Endodermal cell (in vitro differentiated cells): ENCODE measurements around the gene TRMO. TPM values are rescaled to one million over a fixed set of nuclear protein-coding genes. Genes with fewer than 3 reads are reported as not detected.

Experiments
- DNase-seq: peaks from one replicate; pipeline ENCODE4 v3.0.0-alpha.2; 2017
- H3K27ac ChIP-seq: 2 replicates; pipeline ENCODE4 v1.5.1; 2013; ENCODE audit warnings: mild to moderate bottlenecking, low read depth, low read length, moderate library complexity
- H3K27me3 ChIP-seq: 2 replicates; pipeline ENCODE4 v1.6.1; 2013; ENCODE audit warnings: mild to moderate bottlenecking, low read length, moderate library complexity; ENCODE audit not compliant: insufficient read depth, control insufficient read depth, poor library complexity, severe bottlenecking
- H3K36me3 ChIP-seq: 2 replicates; pipeline ENCODE4 v1.7.0; 2013; ENCODE audit warnings: mild to moderate bottlenecking, low read length, moderate library complexity; ENCODE audit not compliant: control insufficient read depth, insufficient read depth
- H3K4me1 ChIP-seq: one replicate; pipeline ENCODE4 v1.7.0; 2013; ENCODE audit warnings: low read length; ENCODE audit not compliant: control insufficient read depth, insufficient read depth
- H3K4me3 ChIP-seq: 2 replicates; pipeline ENCODE4 v1.5.1; 2013; ENCODE audit warnings: mild to moderate bottlenecking, low read length, moderate library complexity
- H3K9ac ChIP-seq: 2 replicates; pipeline ENCODE4 v1.6.1; 2013; ENCODE audit warnings: mild to moderate bottlenecking, low read length, moderate library complexity; ENCODE audit not compliant: poor library complexity, severe bottlenecking; ENCODE audit errors: extremely low read depth
- H3K9me3 ChIP-seq: 2 replicates; pipeline ENCODE4 v1.6.1; 2013; ENCODE audit warnings: mild to moderate bottlenecking, low read length, moderate library complexity; ENCODE audit not compliant: control insufficient read depth
- H3K27ac Mint-ChIP-seq: 2 replicates; pipeline ENCODE4 v1.8.0; 2020; ENCODE audit warnings: mixed read lengths
- H3K27me3 Mint-ChIP-seq: 2 replicates; pipeline ENCODE4 v1.8.0; 2021; ENCODE audit warnings: mild to moderate bottlenecking, mixed read lengths; ENCODE audit not compliant: insufficient read depth
- H3K36me3 Mint-ChIP-seq: 2 replicates; pipeline ENCODE4 v1.8.0; 2020; ENCODE audit warnings: low read depth, mixed read lengths
- H3K4me1 Mint-ChIP-seq: 2 replicates; pipeline ENCODE4 v1.8.0; 2020; ENCODE audit warnings: mixed read lengths
- H3K4me3 Mint-ChIP-seq: 2 replicates; pipeline ENCODE4 v1.8.0; 2020; ENCODE audit warnings: mild to moderate bottlenecking, moderate library complexity, mixed read lengths
- H3K9me3 Mint-ChIP-seq: 2 replicates; pipeline ENCODE4 v1.8.0; 2020; ENCODE audit warnings: mild to moderate bottlenecking, mixed read lengths
- WGBS, 2 experiments: methylation state at CpG; one replicate each; pipeline versions ENCODE4 v1.1.5 to v1.1.7; 2013; ENCODE audit warnings: missing lambda C conversion rate in 2 of 2, mixed read lengths in 1 of 2; ENCODE audit not compliant: insufficient coverage in 1 of 2, insufficient read length in 1 of 2; 5-methylcytosine and 5-hydroxymethylcytosine counted together
- total RNA-seq, 2 donors: library from RNA; stranded (reverse); fragmentation: NEBNext Ultra II Directional in 1 of 2; extraction: Animal tissue kit (Norgen Biotek cat#: 25700) in 1 of 2; gene quantifications; 2 replicates in 1 of 2; 3 replicates in 1 of 2; pipeline ENCODE4 v1.2.1, GENCODE V29; 2021
- TF ChIP-seq, protein P1 (sequence below): fragments of 200-600 bp; sonication (generic); conservative IDR thresholded peaks from 2 replicates; pipeline ENCODE4 v1.5.0; 2021; ENCODE audit warnings: antibody characterized with exemption, mild to moderate bottlenecking

The TRMO gene
- total RNA-seq, 2 donors from 2014 or later: 4.9 to 7.2 TPM

- Mint-ChIP-seq H3K27me3 (peaks cover 62% of the 10 kb centered on the region), H3K27ac (no peak overlapping the region), H3K4me3 (no peak overlapping the region), H3K4me1 (no peaks in the 10 kb centered on the region), H3K36me3 (no peaks in the 10 kb centered on the region), H3K9me3 (no peaks in the 10 kb centered on the region)
- Histone ChIP-seq H3K27me3 (peaks cover 92% of the 10 kb centered on the region), H3K4me3 (no peak overlapping the region), H3K27ac (no peak overlapping the region), H3K9ac (no peak overlapping the region), H3K9me3 (no peaks in the 10 kb centered on the region), H3K4me1 (no peaks in the 10 kb centered on the region), H3K36me3 (no peaks in the 10 kb centered on the region)
- no peak for DNase-seq
- 71% methylated on average over 3 of the region's 3 CpGs; no CpG with 5 or more reads in 1 of the 2 experiments for WGBS, 2 experiments
- TF ChIP-seq, protein P1, sequence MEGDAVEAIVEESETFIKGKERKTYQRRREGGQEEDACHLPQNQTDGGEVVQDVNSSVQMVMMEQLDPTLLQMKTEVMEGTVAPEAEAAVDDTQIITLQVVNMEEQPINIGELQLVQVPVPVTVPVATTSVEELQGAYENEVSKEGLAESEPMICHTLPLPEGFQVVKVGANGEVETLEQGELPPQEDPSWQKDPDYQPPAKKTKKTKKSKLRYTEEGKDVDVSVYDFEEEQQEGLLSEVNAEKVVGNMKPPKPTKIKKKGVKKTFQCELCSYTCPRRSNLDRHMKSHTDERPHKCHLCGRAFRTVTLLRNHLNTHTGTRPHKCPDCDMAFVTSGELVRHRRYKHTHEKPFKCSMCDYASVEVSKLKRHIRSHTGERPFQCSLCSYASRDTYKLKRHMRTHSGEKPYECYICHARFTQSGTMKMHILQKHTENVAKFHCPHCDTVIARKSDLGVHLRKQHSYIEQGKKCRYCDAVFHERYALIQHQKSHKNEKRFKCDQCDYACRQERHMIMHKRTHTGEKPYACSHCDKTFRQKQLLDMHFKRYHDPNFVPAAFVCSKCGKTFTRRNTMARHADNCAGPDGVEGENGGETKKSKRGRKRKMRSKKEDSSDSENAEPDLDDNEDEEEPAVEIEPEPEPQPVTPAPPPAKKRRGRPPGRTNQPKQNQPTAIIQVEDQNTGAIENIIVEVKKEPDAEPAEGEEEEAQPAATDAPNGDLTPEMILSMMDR: no peak
These were observed 18.4 kb upstream of the TRMO start for GRCh38 chr9:97940741-97941140.

GRCh38 chr9:97940233-97940632 is 17.9 kb upstream of the TRMO start:
- H3K4me1 Mint-ChIP-seq: no peaks in the 10 kb centered on the region
- Histone ChIP-seq H3K9me3 (no peaks in the 10 kb centered on the region), H3K4me1 (no peaks in the 10 kb centered on the region), H3K27ac (no peak overlapping the region), H3K4me3 (no peak overlapping the region), H3K9ac (no peak overlapping the region), H3K36me3 (no peaks in the 10 kb centered on the region), H3K27me3 (peaks cover 97% of the 10 kb centered on the region)
- DNase-seq: no peak
- no peaks in the 10 kb centered on the region for H3K36me3 Mint-ChIP-seq
- TF ChIP-seq, protein P1: no peak
- H3K27ac Mint-ChIP-seq: no peak overlapping the region
- no peaks in the 10 kb centered on the region for H3K9me3 Mint-ChIP-seq
- H3K27me3 Mint-ChIP-seq: peaks cover 62% of the 10 kb centered on the region
- no peak overlapping the region for H3K4me3 Mint-ChIP-seq

GRCh38 chr9:97938081-97938644 is 15.9 kb upstream of the TRMO start, which contains the start of gene HEMGN:
Gene HEMGN (minus strand): TSS chr9:97938172. CDS start chr9:97938136, 36 bp downstream.
- no peaks in the 10 kb centered on the region for H3K4me1 Mint-ChIP-seq
- DNase-seq: no peak
- no peak within 1 kb of the TSS for H3K27ac Mint-ChIP-seq
- peaks cover 79% of the 10 kb centered on the region for H3K27me3 Mint-ChIP-seq
- TF ChIP-seq, protein P1: no peak
- no peaks in the 10 kb centered on the region for H3K9me3 Mint-ChIP-seq
- 70 to 86% methylated on average over 2 to 3 of the region's 3 CpGs for WGBS, 2 experiments
- no peak within 1 kb of the TSS for H3K4me3 Mint-ChIP-seq
- no peak within 1 kb of the TSS for H3K9ac ChIP-seq
- H3K36me3 ChIP-seq: no peaks in the 10 kb centered on the region
- H3K27me3 ChIP-seq: peaks cover 98% of the 10 kb centered on the region
- H3K9me3 ChIP-seq: no peaks in the 10 kb centered on the region
- no peak within 1 kb of the TSS for H3K4me3 ChIP-seq
- H3K4me1 ChIP-seq: no peaks in the 10 kb centered on the region
- no peak within 1 kb of the TSS for H3K27ac ChIP-seq
- no peaks in the 10 kb centered on the region for H3K36me3 Mint-ChIP-seq
